ENCODE data around the gene ALCAM.

The ALCAM gene

DNA sequence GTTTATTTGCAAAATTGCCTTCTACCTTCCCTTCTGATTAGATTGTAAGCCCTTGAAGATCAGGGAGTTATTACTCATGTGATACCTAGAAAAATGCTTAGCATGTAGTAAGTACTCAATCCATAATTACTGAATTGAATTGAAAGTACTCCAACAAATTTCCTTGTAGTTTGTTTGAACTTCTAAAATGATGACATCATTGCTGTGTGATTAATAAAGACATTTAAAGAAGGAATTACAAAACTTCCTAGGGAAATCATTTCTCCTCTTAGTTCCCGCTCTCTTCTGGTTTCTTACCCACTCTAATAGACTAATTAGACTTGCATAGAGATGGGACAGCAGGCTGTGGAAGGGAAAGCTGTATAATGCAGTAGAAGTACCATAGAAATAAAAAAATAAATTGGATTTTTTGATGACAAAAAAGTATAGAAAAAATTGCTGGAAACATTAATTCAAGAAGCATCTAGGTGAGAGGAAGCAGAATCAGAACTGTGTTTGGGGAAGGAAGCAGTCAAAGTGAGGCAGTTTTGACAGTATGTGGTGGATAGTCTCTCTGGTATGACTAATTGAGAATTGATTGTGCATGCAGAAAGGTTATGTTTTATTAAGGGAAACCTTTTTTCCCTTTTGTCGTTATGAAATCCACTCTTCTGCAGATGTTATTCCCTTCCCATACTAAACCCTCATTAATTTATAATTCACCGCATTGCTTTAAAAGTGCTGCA is 93.0 kb downstream of the ALCAM start:
- DNase-seq (ENCODE audit: low read depth), result no peak
- no peak for TF ChIP-seq CTCF (conservative IDR thresholded peaks at IDR 0.05; ENCODE audit: low read depth, low read length)
- H3K4me3 ChIP-seq (ENCODE audit: low read length), result no peak overlapping the region

DNA sequence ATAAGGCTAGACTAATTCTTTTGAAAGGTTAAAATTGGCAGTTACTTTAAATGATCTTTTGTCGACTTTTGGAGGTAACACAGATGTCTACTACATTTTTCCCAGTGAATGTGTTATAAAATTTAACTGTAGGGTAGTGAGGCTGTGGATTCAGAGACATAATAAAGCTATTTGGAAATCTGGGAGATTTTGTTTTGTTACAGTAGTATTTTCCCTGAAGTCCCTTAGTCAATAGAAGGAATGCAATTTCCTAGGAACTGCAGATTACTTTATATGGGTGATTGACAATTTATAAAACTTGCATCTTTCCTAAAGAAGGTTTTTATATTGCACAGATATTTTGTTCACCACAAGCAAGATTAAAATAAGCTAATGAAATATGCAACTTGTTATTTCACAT is 96.9 kb downstream of the ALCAM start:
- TF ChIP-seq CTCF (conservative IDR thresholded peaks at IDR 0.05; ENCODE audit: low read depth, low read length), result no peak
- H3K4me3 ChIP-seq (ENCODE audit: low read length), result no peak overlapping the region
- no peak for DNase-seq (ENCODE audit: low read depth)

DNA sequence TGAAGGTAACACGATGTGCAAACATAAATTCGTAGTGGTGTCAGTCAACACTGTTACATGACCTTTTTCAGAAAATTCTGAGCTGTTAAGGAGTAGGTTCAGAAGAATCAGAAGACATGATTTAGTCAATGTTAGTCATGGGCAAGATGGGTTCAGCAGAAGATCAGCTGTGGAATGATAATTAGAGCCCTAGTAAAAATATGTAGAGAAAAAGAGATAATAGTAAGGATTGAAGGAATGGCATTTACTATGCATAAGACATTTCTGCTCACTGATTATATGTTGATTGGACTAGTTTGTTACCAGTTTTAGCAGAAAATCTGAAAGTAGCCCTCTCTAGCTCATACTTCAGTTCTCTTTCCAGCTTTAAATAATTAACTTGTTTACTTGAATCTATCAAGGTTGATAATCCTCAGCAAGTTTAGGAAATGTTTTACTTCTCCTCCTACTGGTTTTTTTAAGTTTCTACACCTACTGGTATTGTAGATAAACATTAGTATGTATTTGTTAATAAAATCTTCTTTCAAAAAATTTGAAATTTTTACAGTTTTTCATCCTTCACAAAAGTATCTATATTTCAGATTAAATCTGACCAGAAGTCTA is 98.6 kb downstream of the ALCAM start:
- DNase-seq (ENCODE audit: low read depth), result no peak
- TF ChIP-seq CTCF (conservative IDR thresholded peaks at IDR 0.05; ENCODE audit: low read depth, low read length), result no peak
- H3K4me3 ChIP-seq (ENCODE audit: low read length), result no peak overlapping the region

GRCh38 chr3:105466072-105466471 is 99.4 kb downstream of the ALCAM start:
- H3K4me3 ChIP-seq (ENCODE audit: low read length), result no peak overlapping the region
- TF ChIP-seq CTCF (conservative IDR thresholded peaks at IDR 0.05; ENCODE audit: low read depth, low read length), result no peak
- DNase-seq (ENCODE audit: low read depth), result no peak

- DNase-seq (ENCODE audit: low read depth), result no peak
- no peak for TF ChIP-seq CTCF (conservative IDR thresholded peaks at IDR 0.05; ENCODE audit: low read depth, low read length)
- no peak overlapping the region for H3K4me3 ChIP-seq (ENCODE audit: low read length)
These were observed 100.0 kb downstream of the ALCAM start for GRCh38 chr3:105466495-105467404.

- H3K4me3 ChIP-seq (ENCODE audit: low read length), result no peak overlapping the region
- DNase-seq (ENCODE audit: low read depth), result no peak
- no peak for TF ChIP-seq CTCF (conservative IDR thresholded peaks at IDR 0.05; ENCODE audit: low read depth, low read length)
These were observed 104.1 kb downstream of the ALCAM start for GRCh38 chr3:105470851-105471250.

Data from retinal pigment epithelial cell (primary cell).